GM12801 (cell line): ENCODE data around the gene ZSWIM6.

Experiments
- TF ChIP-seq, protein P1 (sequence below): IDR thresholded peaks from one replicate; pipeline ENCODE4 v1.5.1; 2011; ENCODE audit warnings: control low read depth; ENCODE audit not compliant: insufficient read length; ENCODE audit errors: extremely low read depth

ZSWIM6 gene

DNA sequence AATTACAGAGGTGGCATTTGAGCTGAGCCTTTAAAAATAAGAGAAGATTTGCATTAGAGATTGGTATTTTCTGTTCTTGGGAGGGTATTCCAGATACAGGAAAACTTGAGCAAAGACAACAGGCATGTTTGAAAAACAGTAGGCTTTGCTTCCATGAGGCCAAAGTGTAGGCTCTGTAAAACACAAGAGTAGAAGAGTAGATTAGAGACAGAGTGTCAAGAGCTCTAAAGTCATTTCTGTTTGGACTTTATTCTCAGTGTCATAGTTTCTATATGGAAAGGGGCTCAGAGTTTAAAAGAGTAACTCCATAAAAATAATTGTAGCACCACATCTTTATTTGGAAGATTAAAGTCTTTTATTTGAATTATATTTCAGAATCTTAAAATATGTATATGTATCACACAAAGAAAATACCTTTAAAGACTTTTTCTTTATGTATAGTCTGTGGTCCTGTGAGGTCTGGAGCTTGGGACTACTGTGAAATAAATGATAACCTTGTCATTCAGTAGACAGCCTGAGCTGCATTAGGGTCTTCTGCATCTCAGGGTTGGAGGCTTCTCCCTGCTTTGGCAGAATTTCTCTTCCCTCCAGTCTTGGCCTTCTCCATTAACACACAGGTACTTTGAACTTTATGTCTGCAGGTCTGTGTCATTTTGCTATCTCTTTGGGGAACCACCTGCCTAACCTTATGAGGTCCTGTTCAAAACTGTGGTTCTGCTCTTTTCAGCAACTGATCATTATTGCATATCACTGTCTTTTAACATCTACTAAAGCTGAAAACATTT, 73.6 kb downstream of the ZSWIM6 start:
- TF ChIP-seq, protein P1, sequence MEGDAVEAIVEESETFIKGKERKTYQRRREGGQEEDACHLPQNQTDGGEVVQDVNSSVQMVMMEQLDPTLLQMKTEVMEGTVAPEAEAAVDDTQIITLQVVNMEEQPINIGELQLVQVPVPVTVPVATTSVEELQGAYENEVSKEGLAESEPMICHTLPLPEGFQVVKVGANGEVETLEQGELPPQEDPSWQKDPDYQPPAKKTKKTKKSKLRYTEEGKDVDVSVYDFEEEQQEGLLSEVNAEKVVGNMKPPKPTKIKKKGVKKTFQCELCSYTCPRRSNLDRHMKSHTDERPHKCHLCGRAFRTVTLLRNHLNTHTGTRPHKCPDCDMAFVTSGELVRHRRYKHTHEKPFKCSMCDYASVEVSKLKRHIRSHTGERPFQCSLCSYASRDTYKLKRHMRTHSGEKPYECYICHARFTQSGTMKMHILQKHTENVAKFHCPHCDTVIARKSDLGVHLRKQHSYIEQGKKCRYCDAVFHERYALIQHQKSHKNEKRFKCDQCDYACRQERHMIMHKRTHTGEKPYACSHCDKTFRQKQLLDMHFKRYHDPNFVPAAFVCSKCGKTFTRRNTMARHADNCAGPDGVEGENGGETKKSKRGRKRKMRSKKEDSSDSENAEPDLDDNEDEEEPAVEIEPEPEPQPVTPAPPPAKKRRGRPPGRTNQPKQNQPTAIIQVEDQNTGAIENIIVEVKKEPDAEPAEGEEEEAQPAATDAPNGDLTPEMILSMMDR: no peak

DNA sequence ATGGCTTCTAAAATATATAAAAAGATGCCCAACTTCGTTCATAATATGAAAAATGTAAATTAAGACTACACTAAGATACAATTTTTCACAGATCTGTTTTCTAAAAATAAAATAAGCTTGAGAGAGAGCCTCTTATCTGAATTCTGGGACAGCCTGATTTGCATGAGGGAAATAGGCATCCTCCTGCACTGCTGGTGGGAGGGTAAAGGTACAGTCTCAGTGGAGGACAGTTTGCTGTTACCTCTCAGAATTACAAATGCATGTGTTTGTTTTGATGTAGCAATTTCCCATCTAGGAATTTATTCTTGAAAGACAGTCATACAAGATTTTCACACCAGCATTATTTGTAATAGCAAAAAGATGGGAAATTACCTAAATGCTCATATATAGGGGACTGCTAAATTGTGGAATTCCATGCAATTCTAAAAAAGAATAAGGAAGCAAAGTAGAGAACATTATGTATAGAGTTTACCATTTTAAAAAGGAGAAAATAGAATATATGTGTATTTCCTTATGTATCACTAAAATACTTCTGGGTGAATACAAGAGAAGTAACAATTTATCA, 75.7 kb downstream of the ZSWIM6 start:
- TF ChIP-seq, protein P1: no peak

DNA sequence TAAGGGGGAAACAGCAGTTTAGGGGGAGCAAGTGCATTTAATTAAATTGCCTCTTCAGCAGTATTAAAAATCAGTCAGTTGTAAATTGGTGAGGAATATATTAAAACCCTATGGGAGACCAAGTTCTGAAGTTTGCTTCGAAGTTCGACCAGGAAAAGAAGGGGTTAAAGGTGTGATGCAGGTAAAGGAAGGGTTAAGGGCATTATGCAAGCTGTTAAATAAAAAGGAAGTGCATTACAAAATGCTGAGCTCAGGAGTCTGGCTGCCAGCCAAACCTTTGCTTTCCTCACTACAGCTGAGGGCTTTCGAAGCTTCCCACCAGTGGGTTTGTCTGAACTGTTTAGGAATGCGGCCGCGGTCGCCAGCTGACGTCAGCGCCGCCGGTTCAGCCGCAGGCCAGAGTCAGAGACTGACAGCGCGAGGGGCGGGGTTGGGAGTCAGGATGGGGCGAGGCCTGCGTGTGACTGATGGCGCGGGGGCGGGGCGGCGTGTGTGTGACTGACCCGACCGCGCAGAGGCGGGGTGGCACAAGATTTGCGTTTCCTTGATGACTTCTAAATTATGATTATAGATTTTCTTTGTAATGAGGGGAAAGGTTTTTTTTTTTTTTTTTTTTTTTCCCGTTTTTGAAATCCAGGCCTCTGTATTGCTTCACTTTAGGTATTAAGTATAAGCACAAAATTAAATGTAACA, 76.6 kb downstream of the ZSWIM6 start:
- TF ChIP-seq, protein P1: no peak

DNA sequence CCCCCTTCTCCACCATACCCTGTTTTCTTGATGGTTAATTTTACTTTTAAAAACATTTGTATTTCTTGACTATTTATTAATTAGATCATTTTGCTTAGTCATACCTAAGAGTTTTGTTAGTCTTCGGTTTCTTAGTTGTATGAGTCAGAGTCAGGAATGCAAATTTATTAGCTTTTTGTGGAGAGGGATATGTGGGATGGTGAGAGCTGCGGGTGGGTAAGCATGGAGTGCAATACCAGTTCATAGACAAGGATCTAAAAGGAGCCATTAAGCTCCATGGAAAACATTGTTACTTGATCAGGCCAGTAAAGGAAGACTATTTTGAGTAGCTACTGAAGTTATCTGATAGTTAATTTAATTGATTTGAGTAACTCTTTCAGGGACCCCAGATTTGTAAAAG, 77.5 kb downstream of the ZSWIM6 start:
- TF ChIP-seq, protein P1: no peak

DNA sequence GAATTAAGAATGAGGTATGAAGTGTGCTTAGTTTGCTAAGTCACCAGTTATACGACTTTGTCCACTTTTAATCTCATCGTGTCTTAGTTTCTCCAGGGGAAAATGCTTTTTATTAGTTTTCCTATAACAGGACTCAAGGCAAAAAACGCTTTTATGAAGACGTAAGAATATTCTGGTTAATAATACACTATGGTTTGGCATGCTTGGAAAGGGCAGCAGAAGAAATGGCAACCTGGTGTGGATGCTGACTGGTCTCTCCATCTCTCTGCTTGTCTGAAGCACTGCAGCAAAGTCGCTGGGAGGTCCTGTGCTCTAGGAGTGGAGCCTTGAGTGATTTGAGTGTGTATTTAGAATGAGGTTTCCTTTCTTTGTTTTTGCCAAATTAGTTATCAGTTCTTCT, 78.8 kb downstream of the ZSWIM6 start:
- TF ChIP-seq, protein P1: no peak

DNA sequence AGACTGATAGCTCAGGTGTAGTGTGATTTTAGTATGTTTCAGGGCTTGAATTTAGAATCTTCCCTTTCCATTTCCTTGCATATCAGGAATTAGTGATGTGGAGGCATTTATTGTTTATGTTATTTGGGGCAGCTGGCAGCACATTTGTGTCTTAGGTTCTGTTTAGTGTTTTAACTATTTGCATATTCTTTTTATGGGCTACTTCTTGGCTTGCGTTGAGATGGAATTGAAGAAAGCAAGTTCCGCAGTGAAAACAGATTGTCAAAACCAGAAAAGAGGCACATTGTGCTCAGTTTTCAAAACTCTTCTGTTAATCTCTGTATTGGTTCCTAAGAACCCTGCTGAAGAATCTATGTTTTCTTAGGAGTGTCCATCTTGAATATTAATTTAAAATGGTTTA, 80.3 kb downstream of the ZSWIM6 start:
- TF ChIP-seq, protein P1: no peak

DNA sequence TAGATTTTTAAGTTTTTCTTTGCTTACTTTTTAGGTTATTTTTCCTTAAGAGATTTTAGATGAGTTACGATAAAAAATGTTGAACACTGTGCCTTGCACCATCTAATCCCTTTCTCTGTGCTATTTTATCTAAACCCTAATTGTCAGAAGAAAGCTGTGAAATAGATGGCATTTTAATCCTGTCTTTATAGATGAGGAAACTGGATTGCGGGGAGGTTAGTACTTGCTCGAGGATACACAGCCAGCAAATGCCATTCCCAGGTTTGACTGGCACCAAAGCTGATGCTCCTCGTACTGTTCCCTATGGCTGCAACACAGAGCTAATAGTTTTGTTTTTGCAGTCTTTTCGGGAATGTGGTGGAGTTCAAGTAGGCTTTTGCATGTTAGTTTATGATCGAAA, 82.7 kb downstream of the ZSWIM6 start:
- TF ChIP-seq, protein P1: no peak
